Suppressor macrophage treated with lipopolysaccharide for 4 hours (primary cell): ENCODE data around the gene USP20.
"Not testable (repeated sequence)": the region's sequence is repeated elsewhere in the genome, so short reads cannot be mapped to it uniquely, and the experiment has no call there.

Source experiments
- DNase-seq: peaks from one replicate; pipeline ENCODE4 v3.0.0-alpha.2; 2020

Gene USP20

DNA sequence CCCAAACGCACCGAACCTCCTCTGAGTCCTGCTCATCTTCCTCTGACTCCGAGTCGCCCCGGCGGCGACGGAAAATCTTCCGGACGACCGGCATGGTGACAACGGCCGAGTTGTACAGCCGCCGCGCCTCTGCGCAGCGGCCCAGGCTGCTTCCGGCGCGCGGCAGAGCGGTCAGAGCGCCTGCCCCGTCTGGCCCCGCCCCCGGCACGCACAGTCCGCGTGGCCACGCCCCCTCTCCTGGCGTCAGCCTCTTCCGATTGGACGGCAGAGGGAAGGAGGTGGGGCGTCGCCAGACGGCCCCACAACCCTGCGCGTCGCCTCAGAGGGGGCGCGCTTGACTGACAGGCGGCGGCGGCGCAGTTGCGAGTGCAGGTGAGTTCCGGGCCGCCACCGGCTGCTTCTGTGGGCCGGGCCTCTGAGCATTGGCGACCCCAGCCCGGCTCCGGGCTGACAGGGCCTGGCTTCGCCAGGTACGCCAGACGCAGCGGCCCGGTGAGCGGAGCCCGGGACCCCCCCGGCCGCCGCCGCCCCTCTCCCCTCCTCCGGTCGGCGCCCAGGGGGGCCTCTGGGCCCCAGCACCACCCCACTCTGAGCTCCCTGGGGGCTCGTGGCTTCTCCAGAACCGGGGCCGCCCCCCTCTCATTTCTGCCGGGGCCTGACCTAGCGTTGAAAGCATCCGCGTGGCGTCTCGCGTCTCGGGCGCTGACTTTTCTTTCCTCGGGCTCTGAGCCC is at the start of gene USP20, which contains the start of gene C9orf78:
USP20 (plus strand) TSS at position 331 of the 732 bp plus-strand sequence. CDS start 17,098 bp downstream, outside the sequence.
C9orf78 (minus strand) TSS at position 148 of the 732 bp plus-strand sequence; CDS start at position 94, 54 bp downstream.
- DNase-seq = peak; percentile 99

DNA sequence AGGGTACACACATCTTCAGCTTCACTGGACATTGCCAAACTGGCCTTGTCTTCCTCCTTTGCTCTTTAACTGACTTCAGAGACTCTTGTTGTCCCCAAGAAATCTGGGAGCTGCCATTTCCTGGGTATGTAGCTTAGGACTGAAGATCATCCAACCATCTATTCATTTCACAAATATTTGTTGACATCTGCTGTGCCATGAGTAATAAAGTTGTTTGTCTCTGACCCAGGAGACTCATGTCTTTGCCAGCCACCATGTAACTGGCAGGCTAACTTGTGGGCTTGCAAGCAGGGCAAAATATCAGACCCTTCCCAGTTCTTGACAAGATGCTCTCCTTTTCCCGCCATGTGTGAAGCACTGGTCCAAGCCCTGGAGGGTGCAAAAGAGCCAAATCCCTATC is 49.4 kb upstream of the USP20 start:
- DNase-seq = no peak

DNA sequence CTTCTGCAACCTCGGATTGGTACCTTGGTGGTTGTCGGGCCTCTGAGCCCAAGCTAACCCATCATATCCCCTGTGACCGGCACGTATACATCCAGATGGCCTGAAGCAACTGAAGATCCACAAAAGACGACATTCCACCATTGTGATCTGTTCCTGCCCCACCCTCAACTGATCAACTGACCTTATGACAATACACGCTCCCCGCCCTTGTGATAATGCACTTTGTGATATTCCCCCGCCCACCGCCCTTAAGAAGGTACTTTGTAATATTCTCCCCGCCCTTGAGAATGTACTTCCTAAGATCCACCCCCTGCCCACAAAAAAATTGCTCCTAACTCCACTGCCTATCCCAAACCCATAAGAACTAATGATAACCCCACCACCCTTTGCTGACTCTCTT is 48.8 kb upstream of the USP20 start:
- no peak for DNase-seq

DNA sequence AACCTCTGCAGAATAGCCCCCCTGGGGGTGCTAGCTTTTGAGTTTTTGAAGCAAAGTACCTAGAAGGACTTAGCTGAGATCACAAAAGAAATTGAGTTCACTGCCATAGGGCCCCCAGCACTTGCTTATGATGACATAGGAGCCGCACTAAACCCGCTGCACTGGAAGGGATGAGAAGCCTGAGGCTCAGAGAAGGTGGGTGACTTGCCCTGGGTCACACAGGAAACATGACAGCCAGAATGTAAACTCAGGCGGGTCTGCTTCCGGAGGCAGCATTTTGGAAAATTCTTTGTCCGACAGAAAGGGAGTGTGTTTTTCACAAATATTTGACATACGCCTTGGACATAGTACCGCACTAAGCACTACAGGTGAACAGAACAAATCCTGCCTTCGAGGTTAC is 40.7 kb upstream of the USP20 start:
- no peak for DNase-seq

DNA sequence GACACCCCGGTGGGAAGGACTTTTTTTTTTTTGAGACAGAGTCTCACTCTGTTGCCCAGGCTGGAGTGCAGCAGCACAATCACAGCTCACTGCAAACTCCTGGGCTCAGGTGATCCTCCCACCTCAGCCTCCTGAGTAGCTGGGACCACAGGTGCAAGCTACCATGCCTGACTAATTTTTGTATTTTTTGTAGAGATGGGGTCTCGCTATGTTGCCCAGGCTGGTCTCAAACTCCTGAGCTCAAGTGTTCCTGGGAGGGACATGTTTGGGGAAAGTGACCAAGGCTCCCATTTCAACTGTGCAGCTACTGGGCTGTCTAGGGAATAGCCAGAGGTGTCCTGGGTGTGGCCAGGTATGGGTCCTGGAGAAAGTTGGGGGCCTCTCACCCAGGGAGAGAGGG is 39.2 kb upstream of the USP20 start:
- not testable (repeated sequence) for DNase-seq

DNA sequence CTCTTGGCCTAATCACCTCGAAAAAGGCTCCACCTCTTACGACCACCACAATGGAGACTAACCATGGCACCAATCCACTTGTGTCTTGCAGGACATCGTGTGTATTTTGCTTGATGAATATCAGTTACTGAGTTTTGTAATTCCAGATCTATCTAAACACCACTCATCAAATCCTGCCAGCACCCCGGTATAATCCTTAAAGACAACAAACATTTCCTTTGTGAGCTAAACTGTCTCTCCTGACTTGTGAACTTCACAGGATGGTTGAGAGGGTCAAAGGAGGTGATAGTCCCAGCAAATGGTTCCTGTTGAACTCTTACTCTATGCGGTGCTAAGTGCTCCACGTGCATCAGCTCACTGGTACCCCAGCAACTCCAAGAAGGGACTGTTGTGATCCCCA is 36.3 kb upstream of the USP20 start:
- DNase-seq = no peak

DNA sequence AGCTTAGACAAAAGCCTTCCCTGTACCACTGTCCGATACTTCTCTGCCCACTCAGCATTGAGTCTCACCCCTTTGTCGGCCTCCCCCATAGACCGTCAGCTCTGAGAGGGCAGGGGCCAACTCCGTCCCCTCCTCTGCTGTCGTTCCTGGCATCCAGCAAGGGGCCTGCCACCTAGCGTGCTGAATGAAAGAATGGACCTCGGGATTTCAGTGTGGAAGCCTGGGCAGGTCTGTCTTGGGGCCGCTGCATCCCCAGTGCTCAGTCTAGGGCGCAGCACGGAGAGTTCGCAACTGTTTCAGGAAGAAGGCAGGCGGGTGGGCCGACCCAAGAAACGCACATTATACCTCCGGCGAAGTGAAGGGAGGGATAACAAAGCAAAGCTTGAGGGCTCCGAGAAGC is 33.8 kb upstream of the USP20 start:
- DNase-seq = no peak

DNA sequence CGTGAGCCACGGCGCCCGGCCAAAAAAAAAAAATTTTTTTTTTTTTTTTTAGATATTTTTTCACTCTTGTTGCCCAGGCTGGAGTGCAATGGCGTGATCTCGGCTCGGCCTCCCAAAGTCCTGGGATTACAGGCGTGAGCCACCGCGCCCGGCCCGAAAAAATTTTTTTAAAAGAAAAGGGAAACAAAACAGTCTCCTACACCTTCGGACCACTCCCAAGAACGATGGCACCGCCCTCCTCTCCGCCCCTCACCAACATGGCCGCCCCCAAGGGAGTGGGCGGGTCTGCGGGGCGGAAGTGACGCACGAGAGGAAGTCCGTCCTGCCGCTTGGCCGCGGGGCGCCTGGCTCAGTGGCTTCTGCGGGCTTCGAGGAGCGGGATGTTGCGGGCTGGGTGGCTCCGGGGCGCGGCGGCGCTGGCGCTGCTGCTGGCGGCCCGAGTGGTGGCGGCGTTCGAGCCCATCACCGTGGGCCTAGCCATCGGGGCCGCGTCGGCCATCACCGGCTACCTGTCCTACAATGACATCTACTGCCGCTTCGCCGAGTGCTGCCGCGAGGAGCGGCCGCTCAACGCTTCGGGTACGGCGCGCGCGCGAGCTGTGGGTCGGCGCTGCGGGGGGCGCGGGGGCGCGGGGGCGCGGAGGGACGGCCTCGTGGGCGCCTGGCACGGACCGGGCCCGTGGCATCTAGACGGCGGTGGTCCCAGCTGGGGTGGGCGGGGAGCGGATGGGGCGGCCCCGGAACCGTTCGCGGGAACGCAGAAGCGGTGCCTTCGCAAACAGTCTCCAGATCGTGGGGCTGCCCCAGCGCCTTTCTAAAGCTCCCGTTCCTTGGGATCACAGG is 32.2 kb upstream of the USP20 start, which contains the start of gene TOR1B:
TOR1B (plus strand) TSS at position 352 of the 843 bp plus-strand sequence; CDS start at position 381, 29 bp downstream.
- DNase-seq = peak; percentile 97

DNA sequence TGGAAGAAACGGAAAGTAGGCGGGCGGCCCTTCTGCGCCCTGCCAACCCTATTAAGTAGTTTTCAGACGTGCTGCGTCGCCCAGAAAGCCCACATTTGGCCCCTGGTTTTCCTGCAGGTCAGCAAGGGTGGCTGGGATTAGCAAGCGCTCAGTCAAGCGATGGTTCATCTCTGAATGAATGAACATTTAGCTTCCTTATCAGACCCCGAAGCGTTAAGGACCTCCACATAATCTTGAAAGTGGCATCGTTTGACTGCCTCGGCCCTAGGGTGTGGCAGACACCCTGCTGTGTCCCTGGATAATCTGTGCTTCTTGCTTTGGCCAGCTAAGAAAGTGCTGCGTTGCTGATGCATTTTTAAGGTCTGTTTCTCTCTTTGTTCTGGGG is 31.6 kb upstream of the USP20 start:
- no peak for DNase-seq

DNA sequence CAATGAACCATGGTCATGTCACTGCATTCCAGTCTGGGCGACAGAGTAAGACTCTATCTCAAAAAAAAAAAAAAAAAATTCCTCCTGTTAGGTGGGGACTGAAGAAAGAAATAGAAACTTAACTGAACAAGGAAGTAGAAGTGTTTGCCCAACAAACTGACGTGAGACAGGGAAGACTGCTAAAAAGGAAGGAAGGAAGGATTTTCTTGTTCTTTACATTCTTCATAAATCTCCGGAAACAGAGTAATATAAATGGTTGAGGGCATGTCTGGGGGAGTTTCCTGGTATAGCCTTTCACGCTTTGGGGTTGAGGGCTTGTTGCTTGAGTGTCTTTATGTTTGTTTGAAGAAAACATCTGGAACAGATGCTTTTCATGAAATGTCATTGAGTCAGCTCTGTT is 29.2 kb upstream of the USP20 start:
- DNase-seq = peak; percentile 77

DNA sequence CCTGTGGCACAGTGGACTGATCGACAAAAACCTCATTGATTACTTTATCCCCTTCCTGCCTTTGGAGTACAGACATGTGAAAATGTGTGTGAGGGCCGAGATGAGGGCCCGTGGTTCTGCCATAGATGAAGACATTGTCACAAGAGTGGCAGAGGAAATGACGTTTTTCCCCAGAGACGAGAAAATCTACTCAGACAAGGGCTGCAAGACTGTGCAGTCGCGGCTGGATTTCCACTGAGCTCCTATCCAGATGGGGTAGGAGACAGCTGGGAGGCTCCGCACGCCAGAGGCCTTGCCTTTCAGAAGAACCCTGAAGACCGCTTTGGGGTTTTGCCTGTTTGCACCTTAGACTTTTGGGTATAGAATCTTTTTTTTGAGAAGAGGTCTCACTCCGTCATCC is 25.9 kb upstream of the USP20 start:
- no peak for DNase-seq

DNA sequence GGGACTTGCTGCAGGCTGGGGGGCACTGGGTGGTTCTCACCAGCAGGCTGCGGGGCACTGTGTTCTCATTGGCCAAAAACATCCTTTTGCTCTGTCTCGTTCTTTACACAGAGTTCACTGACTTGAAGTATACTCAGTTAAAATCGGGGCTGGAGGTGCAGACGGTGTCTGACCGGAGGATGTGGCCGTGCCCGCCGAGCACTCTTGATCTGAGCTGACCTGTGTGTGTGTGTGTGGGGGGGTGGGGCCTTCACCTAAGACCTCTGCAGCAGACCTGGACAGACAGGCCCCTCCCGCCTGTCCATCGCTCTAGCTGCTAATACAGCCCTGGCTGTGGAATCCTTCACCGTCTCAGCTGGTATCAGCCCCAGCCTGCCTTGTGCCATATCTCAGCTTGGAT is 25.1 kb upstream of the USP20 start:
- DNase-seq = no peak

DNA sequence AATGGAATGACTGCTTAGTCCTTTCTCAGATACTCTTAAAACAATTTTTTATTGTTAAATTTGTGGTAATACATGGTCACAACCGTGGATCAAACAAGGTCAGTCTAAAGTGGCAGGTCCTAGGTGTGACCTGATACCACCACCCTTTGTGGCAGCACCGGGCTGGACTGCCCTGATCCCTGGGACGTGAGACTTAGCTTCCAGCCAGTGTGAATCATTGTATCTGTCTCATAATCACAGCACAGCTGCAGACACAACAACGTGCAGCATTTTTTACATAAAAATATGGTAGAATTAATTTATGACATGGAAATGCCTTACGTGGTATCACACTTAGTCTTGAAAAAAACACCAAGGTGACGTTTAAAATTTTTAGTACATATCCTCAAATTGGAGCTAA is 24.5 kb upstream of the USP20 start:
- DNase-seq = no peak

DNA sequence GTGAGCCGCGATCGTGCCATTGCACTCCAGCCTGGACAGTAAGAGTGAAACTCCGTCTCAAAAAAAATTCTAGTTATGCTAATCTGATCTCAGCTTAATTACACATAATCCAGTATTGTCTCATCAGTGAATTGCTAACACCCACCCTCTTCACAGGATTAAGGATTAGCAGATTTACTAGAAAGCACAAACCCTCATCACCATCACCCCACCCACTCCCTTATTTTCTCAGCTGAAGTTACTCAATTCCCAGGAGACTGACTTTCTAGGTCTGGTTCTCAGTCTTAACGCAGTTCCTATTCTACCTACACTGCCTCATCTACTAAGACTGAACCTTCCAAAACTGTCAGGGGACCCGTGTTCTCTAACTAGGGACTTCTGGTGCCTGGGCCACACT is 23.3 kb upstream of the USP20 start:
- DNase-seq = no peak

DNA sequence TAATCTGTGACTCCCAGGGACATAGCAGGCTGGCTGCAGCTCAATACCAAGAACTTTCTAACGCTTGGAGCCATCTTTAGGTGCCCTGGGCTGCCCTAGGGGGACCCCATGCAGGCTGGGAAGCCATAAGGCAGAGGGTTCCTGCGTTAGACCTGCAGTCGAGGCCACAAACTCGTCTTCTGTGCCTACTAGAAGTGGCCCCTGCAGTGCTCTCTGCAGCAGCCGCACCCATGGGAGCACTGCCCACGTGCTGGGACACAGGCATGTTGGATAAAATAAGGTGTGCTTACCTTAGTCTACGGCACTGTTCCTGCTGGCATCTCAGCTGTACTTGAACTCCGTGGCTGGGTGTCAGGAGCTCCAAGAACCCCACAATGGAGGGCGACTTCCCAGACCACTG is 22.9 kb upstream of the USP20 start:
- DNase-seq = no peak

DNA sequence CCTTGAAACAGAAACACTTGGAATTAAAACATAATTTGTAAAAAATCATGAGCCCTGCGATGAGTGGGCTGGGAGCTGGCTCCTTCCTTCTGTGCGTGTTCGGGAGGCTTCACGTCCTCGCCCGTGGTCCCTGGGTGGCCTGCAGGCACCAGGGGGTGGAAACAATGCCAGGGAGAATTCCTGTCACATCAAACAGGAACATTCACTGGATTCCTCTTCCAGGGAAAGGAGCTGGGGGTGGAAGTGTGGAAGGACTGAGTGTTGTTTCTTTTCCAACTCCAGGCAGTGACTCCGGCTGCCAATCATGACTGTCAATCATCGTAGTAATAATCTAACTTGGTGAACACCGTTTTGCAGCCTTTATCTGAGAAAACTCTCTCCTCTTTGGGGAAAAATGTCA is 21.6 kb upstream of the USP20 start:
- DNase-seq = no peak

DNA sequence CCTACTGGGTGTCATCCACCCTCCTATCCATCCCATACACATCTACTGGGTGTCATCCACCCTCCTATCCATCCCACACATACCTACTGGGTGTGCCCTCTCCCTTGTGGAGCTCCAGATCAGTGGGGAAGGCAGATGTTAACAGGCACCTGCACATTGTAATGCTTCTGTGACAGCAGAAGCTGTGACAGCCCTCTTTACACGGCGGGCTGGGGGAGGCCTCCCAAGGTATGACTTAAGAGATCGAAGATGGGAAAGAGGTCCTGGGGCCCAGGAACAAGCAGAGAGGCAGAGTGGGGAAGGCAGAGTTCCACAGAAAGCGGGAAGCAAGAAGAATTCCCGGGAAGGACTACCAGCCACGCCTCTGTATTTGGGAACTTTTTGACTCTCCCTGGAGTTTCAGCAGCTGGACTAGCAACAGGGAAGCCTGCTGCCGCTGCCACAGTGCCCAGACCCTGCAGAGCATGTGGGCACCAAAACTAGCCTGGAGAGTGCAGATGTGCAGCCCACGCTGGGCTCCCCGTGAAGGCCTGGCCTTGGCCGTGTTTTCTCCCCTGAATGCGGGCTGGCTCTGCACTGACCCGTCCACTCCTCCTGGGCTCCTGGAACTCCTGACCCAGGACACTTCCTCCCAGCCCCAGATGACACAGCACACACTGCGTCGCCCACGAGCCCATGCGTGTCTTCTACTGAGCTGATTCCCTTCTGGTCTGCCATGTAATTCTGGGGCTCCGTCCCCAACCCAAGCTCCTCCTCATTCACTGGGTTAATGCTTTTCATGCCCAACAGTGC is 20.6 kb upstream of the USP20 start:
- no peak for DNase-seq

DNA sequence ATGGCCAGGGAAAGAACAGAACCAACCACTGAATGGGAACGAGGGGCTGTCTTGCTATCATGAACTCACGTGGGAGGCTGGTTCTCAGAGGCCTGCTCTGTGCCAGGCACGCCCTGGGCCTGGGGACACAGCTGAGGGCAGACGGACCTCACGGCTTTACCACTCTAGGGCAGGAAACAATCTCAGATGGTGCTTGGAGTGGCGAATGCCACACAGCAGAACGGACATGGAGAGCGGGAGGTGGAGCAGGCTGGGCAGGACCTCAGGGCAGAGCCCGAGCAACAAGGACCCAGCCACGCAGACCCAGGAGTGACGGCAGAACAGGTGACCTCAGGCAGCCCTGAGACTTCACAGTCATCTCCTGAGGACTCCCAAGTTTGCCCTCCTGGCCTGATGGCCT is 20.0 kb upstream of the USP20 start:
- no peak for DNase-seq

DNA sequence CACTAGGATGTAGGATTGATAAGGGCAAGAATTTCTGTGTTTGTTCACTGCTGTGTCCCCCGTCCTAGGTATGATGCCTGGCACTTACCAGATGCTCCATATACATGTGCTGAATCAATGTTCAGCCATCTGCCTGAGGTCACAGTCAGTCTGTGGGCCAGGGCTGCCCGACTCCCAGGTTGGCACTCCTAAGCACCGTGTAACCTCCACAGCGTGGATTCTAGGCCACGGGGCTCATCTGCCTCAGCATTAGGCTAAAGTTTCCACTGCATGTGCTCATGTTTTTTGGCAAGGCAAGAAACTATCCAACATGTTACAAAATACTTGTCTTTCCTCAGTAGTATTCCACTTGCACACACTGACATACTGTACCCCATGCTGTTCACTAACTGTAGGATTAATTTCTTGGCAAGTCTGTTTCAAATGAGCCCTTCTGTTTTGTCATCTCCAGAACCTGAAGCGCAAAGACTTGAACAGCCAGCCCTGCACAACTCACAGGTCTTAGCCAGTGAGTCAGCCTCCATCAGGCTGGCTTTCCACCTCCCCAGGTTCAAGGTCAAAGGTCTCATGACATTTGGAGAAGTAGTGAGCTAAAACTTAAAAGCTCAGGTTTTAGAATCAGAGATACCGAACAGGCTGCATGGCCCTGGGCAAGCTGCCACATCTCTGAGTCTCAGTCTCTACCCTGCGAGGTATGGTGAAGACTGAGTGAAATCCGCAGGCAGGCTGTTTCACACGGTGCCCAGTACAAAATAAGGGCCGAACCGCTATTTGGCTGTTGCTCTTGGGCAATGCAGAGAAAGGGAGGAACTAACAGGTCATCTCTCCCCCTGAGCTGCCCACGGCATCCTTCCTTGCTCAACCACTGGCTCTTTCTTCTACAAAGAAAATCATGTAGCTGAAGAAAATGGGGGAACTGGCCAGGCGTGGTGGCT is 18.5 kb upstream of the USP20 start:
- DNase-seq = peak; percentile 73

DNA sequence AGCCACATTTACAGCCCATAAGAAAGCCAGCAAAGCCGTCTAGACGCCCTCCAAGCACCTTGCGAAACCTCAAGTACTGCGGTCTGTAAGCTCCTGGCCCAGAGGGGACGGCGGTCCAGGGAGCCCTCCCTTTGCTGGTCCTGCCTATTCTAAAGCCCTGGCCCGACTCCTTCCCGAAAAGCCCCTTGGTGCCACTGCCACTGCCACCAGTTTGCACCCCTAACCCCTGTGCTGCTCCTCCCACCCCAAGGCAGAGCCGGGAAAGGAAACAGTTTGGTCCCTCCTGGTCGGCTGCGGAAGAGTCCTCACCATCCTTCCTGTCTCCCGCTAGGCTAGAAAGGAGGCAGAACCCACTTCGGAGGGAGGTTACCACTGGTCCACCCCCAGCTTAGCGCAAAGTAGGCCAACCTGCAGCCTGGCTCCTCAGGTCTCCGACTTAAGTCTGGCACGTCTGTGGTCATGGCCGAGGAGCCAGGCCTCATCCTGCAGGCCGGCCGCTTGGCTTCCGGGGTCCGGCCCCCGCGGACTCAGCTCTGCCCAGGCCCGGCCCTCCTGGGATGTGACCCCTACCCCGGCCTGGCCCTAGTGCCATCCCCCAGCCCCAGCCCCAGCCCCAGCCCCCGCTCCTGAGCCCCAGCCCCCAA is 12.2 kb upstream of the USP20 start:
- DNase-seq = peak; percentile 37

DNA sequence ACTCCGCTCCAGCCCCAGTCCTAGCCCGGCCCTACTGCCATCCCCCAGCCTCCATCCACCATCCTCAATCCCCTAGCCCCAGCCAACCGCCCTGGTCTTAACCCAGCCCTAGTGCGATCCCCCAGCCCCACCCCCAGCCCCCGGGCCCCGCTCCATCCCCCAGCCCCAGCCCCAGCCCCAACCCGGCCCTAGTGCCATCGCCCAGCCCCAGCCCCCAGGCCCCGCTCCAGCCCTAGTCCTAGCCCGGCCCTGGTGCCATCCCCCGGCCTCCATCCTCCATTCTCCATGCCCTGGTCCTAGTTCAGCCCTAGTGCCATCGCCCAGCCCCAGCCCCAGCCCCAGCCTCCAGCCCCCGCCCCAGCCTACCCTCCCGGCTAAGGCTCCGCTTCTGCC is 11.7 kb upstream of the USP20 start:
- DNase-seq = no peak
